Thyroid gland (tissue), 4 donors: Measurements from ENCODE around the gene YTHDF1. TPM values are rescaled to one million over a fixed set of nuclear protein-coding genes. Genes with fewer than 3 reads are reported as not detected.

Source experiments
- DNase-seq, 2 donors: peaks; one replicate each; pipeline ENCODE4 v3.0.0-alpha.2; 2019
- H3K27ac ChIP-seq, 3 donors: fragments of 200-600 bp; sonication (generic); 1 replicate in 2 of 3; 2 replicates in 1 of 3; pipeline ENCODE4 v1.5.1; 2016 to 2019; ENCODE audit warnings: mild to moderate bottlenecking in 1 of 3, moderate library complexity in 1 of 3
- H3K27me3 ChIP-seq: fragments of 200-600 bp; sonication (generic); one replicate; pipeline ENCODE4 v1.5.1; 2019
- H3K36me3 ChIP-seq, 2 donors: fragments of 200-600 bp; sonication (generic); one replicate each; pipeline ENCODE4 v1.5.1; 2016 to 2019
- H3K4me1 ChIP-seq, 2 donors: fragments of 200-600 bp; sonication (generic); one replicate each; pipeline ENCODE4 v1.5.1; 2017 to 2019
- H3K4me3 ChIP-seq, 3 donors: fragments of 200-600 bp; sonication (generic); replicated peaks in 1 of 3; 1 replicate in 2 of 3; 2 replicates in 1 of 3; pipeline ENCODE4 v1.5.1; 2016; ENCODE audit warnings: mild to moderate bottlenecking in 1 of 3
- H3K9me3 ChIP-seq: fragments of 200-600 bp; sonication (generic); one replicate; pipeline ENCODE4 v1.5.1; 2017
- CTCF ChIP-seq, 6 experiments: fragments of 200-600 bp in 3 of 6; fragments of 450-650 bp in 3 of 6; sonication (generic) in 3 of 6; IDR thresholded peaks; one replicate each; pipeline ENCODE4 v1.5.1; 2016 to 2019; ENCODE audit warnings: antibody characterized with exemption in 6 of 6, mild to moderate bottlenecking in 2 of 6, inconsistent platforms in 1 of 6, moderate library complexity in 1 of 6
- POLR2A ChIP-seq, 2 donors: fragments of 450-650 bp; IDR thresholded peaks; one replicate each; pipeline ENCODE4 v1.6.1; 2017; ENCODE audit warnings: antibody characterized with exemption in 2 of 2, mild to moderate bottlenecking in 2 of 2, moderate library complexity in 1 of 2
- WGBS, 2 donors: methylation state at CpG; one replicate each; pipeline ENCODE4 v1.1.5; 2017; 5-methylcytosine and 5-hydroxymethylcytosine counted together
- intact Hi-C: fragments of 100-400 bp; cut with DNase I; formaldehyde crosslinking; loops from one replicate; pipeline ENCODE4 v1.15.1; 2023
- total RNA-seq, 4 donors: library from RNA; depleted of rRNA; stranded (reverse); fragments of >200 nt; gene quantifications; one replicate each; pipeline ENCODE4 v1.2.3, GENCODE V29; 2016

Gene YTHDF1
- total RNA-seq, 4 donors from 2014 or later, result 41.3 to 54.2 (median 43.4) TPM

- Histone ChIP-seq H3K36me3 (no peaks in the 10 kb centered on the region), H3K9me3 (no peaks in the 10 kb centered on the region), H3K4me1 (peaks cover 22 to 38% of the 10 kb centered on the region in 2 donors), H3K4me3 (no peak overlapping the region), H3K27me3 (no peaks in the 10 kb centered on the region), H3K27ac (peak overlapping the region in 1 of 3 donors; percentile 36)
- intact Hi-C loops, result no loop called here
- 56 to 69% methylated on average over 13 to 17 of the region's 19 CpGs for WGBS, 2 donors
- no peak for TF ChIP-seq CTCF (IDR thresholded peaks at IDR 0.05)
- no peak for TF ChIP-seq POLR2A (IDR thresholded peaks at IDR 0.05)
- DNase-seq, result peak; percentile 33 to 51
Observed at GRCh38 chr20:63226042-63226943, 10.4 kb upstream of the YTHDF1 start.

- intact Hi-C loops, result no loop called here
- DNase-seq, result no peak
- WGBS, 2 donors, result 17 to 20% methylated on average over 7 of the region's 7 CpGs
- no peaks in the 10 kb centered on the region for H3K27me3 ChIP-seq
- H3K9me3 ChIP-seq, result no peaks in the 10 kb centered on the region
- H3K4me3 ChIP-seq, result no peak overlapping the region
- H3K27ac ChIP-seq, result peak overlapping the region in 2 of 3 donors; percentile 51 to 71
- H3K4me1 ChIP-seq, result peaks cover 22 to 48% of the 10 kb centered on the region in 2 donors
- H3K36me3 ChIP-seq, result no peaks in the 10 kb centered on the region
- TF ChIP-seq POLR2A (IDR thresholded peaks at IDR 0.05) (no peak), CTCF (IDR thresholded peaks at IDR 0.05) (no peak)
Observed at GRCh38 chr20:63225082-63225454, 9.1 kb upstream of the YTHDF1 start.

- WGBS, 2 donors, result 29 to 40% methylated on average over 10 of the region's 16 CpGs
- TF ChIP-seq POLR2A (IDR thresholded peaks at IDR 0.05) (no peak), CTCF (IDR thresholded peaks at IDR 0.05) (peak in 3 of 6 experiments; percentile 36 to 52 (median 41))
- Histone ChIP-seq H3K36me3 (no peaks in the 10 kb centered on the region), H3K27ac (peak overlapping the region; percentile 8 to 71 (median 51)), H3K4me1 (peaks cover 22 to 48% of the 10 kb centered on the region in 2 donors), H3K9me3 (no peaks in the 10 kb centered on the region), H3K27me3 (no peaks in the 10 kb centered on the region), H3K4me3 (no peak overlapping the region)
- peak; percentile 85 to 88 for DNase-seq
- intact Hi-C loops, result no loop called here
Observed at GRCh38 chr20:63224412-63225081, 8.6 kb upstream of the YTHDF1 start.

- 60 to 71% methylated on average over 6 of the region's 6 CpGs for WGBS, 2 donors
- DNase-seq, result no peak
- no peaks in the 10 kb centered on the region for H3K27me3 ChIP-seq
- no peak overlapping the region for H3K4me3 ChIP-seq
- H3K4me1 ChIP-seq, result peaks cover 22 to 48% of the 10 kb centered on the region in 2 donors
- H3K27ac ChIP-seq, result peak overlapping the region in 2 of 3 donors; percentile 51 to 71
- intact Hi-C loops, result no loop called here
- no peaks in the 10 kb centered on the region for H3K9me3 ChIP-seq
- no peaks in the 10 kb centered on the region for H3K36me3 ChIP-seq
- TF ChIP-seq POLR2A (IDR thresholded peaks at IDR 0.05) (no peak), CTCF (IDR thresholded peaks at IDR 0.05) (no peak)
Observed at GRCh38 chr20:63223826-63224207, 7.9 kb upstream of the YTHDF1 start.
